ENCODE results near the gene PLCB3.
A peak's percentile ranks its signal among the peaks of the same experiment; 100 is the strongest.

Gene PLCB3

DNA sequence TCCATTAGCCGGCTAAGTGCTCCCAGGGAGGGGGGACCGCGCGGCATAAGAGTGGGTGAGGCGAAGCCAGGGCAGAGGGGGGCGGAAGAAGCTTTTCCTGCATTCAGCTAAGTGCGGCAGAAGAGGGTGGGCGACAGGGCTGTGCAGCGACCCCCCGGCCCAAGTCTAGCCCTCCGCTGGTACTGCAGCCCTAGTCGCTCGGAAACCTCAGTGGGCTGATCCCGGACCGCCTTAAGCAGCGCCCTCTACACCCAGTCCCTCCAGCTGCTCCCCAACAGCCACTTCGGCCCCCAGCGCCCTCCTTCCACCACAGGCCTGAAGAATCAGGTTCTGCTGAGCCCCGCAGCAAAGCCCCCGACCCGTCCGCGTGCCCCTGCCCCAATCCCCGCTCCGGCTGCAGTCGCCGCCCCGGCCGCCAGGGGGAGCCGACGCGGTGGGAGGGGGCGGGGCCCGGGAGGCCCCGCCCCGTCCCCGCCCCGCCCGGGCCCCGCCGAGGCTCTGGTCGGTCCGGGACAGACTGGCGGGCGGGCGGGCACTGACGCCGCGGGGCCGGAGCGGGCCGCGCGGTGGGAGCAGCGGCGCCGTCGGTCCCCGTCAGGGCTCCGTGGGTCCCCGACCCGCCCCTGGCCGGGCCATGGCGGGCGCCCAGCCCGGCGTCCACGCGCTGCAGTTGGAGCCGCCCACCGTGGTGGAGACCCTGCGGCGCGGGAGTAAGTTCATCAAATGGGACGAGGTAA lies at the start of gene PLCB3:
Gene PLCB3 (plus strand): TSS at position 515 of the 737 bp plus-strand sequence. CDS start 120 bp downstream, at position 635.
- DNase-seq = no peak

DNA sequence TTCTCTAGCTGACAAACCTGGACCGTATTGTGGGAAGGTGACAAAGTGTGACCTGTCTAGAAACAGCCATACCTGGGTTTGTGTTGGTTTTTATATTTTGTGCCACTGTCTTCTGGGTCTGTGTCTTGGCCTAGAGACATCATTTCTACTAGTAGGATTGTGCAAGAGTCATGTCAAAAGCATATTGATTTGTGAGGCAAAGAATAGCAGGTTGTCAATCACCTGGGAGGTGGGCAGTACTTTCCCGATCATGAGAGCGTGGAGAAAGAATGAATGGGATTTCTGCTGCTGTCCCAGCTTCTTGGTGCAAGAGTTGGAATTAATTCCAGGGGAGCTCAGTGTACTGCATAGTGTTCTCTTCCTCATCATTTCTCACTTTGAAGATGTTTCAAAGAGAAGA lies 49.8 kb upstream of the PLCB3 start:
- DNase-seq = no peak

DNA sequence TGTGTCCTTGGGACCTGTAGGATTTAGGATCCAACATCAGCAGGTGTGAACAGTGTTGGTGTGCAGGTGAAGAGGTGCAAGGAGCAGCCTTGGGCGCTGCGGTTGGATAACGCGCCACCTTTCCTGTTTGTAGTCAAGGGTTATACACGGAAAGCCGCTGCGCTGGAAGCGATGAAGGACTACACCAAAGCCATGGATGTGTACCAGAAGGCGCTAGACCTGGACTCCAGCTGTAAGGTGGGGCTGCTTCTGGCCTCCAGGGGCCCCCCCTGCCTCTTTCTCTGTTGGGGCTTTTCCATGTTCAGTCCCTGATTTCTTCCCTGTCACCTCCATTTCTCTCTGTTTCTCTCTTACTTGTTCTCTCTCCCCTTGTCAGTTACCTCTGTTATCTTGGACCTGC lies 48.3 kb upstream of the PLCB3 start:
- no peak for DNase-seq

DNA sequence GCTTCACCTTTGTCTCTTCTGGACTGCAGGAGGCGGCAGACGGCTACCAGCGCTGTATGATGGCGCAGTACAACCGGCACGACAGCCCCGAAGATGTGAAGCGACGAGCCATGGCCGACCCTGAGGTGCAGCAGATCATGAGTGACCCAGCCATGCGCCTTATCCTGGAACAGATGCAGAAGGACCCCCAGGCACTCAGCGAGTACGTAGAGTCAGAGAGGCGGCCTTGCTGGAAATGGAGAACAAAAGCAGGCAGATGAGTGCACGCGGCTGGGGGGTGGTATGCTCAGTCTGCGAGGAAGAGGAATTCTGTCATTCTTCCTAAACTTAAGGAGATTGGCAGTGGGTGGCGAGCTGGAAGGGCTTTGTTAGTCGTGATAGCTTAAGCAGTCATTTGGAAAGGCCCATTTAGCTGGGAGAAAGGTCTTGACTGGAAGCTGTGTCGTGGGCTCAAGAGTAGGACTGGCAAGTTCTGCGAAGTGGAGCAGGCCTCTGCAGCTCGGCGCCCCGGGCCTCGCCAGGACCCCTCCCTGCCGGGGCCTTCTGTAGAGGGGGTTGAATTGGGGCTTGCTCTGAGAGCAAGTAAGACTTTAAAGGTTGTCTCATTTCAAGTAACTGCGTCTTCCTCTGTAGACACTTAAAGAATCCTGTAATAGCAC lies 47.8 kb upstream of the PLCB3 start:
- no peak for DNase-seq

DNA sequence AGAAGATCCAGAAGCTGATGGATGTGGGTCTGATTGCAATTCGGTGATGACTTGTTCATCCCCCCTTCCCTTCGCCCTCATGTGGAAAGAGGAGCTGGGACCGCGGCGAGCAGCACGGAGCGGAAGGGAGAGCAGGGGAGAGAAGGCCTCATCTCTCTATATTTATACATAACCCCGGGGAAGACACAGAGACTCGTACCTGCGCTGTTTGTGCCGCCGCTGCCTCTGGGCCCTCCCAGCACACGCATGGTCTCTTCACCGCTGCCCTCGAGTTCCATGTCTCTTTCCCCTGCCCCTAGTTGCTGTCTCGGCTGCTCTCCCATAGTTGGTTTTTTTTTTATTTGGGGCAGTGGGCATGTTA lies 47.3 kb upstream of the PLCB3 start:
- DNase-seq = no peak

DNA sequence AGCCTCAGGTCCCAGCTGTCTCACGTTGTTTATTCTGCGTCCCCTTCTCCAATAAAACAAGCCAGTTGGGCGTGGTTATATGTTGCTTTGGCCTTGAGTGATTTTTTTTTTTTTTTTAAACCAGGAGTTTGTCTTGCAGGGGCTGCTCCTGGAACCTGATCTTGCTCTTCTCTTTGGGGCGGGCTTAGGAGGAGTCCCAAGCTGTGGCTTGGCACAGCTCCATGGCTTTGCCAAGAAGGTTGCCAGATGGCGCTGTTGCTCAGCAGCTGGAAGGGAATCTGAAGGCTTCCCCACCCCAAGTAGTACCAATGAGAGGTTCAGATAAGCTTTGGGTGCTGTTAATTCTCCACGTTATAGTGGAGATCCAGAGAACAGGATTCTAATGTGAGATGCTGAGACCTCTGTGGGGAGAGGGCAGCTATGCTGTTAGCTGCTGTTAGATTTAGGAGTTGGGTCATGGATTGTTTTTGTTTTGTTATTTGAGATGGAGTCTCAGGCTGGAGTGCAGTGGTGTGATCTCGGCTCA lies 46.8 kb upstream of the PLCB3 start:
- peak; percentile 81 for DNase-seq

DNA sequence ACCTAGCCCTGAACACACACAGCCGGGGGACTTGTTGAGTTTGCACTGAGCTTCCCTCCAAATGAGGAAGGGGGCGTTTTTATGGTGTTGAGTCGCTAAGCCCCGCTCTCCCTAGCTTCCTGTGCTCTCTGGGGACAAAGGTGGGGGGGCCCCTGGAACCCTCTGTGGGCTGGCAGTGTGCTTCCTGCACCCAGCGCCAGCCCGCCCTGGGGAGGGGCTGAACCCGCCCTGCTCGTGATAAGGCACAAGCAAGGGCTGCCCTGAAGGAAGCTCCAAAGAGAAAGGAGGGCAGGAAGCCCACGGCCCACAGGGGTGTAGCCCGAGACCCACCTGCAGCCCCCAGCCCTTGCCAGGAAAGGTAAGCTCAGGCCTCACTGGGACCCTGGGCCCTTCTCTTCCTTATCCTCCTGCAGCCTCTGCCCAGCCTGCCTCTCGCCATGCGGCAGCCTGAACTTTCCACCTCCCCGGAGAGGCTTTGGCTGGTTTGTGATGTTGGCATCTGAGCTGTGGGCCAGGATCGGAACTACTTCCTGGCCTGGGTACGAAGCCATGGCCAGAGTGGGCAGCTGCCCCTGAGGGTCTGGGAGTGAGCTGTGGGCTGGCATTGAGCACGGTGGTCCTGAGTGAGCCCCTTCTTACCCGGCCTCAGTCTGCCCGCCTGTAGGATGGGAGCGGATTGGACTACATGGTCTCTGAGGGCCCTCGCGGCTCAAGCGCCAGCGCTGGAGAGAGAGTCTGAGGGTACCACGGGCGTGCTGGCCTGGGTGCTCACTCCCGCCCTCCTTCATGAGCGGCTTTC lies 44.7 kb upstream of the PLCB3 start, which contains the start of gene FERMT3:
Gene FERMT3 (plus strand): TSS at position 265 of the 799 bp plus-strand sequence. CDS start 644 bp downstream, outside the sequence.
- DNase-seq = no peak

DNA sequence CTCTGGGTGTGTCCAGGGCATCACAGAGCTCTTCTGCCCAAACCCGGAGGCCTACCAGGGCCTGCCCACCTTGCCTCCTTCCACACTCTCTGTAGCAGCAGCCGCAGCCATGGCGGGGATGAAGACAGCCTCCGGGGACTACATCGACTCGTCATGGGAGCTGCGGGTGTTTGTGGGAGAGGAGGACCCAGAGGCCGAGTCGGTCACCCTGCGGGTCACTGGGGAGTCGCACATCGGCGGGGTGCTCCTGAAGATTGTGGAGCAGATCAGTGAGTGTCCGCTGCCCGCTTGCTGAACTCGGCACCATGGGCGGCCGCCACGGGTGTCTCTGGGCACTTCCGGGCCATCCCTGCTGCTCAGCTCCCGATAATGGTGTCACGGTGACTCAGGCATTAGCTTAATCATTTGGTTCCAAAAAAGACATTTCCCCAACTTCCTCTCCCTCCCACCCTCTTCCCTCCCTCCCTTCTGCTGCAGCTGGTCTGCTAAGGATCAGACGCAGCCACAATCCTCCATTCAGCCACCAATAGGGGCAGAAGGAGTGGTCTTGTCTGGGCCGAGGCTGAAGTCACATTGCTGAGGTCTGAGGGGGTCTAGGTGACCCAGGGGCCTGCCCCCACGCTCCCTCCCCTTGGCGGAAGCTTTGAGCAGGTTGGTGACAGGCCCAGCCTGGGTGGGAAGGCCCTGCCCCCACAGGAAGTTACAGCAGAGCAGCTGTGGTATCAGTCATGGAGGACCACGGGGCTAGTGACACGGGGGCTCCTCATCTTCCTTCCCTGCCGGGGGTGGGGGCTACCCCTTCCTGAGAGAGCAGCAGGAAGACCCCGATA lies 43.9 kb upstream of the PLCB3 start:
- no peak for DNase-seq

DNA sequence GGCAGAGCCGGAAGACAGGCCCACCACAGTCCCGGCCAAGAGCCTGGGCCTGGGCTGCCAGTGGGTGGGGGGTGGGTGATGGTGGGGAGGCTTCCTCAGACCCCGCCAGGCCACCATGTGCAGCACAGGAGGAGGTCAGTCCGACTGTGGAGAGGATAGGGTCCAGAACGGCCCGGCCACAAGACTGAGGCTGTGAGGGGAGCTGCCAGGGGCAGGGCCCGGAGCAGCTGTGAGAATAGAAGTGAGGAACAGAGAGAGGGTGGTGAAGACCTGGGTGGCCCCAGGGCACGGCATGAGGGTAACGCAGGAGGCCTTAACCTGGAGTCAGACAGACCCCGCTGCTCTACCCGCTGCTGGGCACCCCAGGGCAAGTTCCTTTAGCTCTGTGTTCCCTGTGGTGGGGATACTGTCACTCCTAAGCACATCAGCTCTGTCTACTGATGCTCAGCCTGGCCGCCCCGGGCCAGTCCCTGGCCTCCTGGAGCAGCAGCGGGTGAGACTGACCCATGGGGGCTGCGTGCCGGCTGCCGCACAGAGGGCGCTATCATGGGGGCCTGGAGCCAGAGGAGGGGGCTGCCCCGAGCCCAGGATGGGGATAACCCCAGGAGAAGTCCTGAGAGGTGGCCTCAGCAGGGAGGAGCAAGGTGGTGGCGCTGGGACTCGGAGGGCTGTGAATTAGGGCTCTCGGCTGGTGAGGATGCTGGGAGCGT lies 43.1 kb upstream of the PLCB3 start:
- no peak for DNase-seq

DNA sequence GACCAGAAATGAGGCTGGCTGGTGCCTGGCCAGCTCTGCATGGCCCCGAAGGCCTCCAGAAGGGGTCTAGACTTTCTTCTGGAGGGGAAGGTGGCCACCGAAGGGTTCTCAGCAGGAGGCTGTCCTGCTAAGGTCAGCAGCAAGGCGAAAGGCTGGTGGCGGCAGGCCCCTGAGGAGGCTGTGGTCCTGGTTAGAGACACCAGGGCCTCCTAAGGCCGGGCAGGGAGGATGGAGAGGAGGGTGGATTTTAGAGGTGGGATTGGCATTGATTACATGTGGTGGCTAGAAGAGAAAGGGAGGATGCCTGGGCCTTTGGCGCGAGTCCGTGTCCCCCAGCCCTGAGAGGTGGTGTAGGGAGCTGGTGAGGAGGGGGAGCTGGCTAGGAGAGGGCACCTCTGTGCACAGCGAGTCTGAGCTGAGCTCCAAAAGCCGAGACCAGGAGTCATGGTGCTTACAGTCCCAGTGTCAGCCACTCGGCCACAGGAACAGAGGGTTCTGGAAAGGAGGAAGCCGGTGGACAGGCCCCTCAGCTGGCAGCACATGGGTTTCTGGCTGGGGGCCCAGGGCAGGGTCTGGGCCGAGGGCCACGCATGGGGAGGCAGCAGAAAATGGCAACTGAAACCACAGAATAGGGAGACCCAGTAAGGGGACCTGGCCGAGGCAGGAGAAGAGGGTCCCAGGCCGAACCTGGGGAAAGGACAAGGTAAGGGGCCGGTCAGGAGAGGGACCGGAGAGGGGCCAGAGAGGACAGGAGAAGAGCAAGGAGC lies 42.4 kb upstream of the PLCB3 start:
- DNase-seq = no peak

DNA sequence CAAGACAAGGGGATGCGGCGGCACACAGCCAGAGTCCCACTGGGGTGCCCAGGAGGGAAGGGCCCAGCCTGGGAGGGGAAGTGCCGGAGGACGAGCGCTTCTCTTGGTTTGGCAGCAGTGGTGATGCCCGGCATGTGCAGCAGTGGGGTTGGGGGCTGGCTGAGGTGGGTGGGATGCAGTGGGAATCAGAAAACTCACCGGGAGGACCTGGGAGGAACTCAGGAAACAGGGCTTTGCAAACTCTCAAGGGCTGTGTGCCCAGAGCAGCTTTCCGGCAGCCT lies 41.8 kb upstream of the PLCB3 start:
- no peak for DNase-seq

DNA sequence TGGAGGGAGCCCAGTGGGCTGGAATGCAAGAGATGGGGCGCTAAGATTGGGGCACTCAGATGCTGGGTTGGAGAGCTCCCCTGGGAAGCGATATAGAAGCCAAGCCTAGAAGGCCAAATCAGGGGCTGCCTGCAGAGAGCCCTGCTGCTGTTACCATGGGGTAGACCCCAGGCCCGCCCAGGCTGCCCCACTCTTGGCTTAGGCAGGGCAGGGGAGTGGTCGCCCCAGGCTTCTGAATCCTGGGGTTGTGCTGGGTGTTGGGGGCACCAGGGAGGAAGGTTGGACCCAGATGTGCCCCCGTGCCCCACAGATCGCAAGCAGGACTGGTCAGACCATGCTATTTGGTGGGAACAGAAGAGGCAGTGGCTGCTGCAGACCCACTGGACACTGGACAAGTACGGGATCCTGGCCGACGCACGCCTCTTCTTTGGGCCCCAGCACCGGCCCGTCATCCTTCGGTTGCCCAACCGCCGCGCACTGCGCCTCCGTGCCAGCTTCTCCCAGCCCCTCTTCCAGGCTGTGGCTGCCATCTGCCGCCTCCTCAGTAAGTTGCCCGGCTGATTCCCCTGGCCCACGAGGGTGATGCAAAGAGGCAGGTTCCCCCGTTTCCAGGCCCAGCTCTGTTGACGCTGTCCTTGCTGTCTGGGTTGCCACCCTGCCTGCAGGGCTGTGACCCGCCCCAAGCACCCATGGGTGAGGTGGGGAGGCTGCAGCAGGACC lies 40.9 kb upstream of the PLCB3 start:
- no peak for DNase-seq

DNA sequence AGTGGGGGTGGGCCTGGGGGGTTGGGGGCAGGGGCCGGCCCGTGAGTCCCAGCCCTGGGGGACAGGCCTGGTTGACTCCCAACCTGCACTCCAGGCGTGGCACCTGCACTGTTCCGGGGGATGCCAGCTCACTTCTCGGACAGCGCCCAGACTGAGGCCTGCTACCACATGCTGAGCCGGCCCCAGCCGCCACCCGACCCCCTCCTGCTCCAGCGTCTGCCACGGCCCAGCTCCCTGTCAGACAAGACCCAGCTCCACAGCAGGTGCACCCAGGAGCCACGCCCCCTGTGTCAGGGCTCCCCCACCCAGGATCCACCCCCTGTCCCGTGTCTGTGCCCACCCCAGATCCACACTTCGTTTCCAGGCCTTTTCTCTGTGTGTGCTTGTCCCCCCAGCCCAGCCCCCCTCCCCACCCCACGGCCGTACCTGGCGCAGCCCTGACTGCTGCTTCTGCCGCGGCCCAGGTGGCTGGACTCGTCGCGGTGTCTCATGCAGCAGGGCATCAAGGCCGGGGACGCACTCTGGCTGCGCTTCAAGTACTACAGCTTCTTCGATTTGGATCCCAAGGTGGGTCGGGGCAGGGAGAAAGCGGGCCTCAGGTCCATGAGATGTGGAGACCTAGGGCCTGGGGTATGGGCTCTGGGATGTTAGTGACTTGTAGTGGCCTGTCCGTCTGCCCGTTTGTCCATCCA lies 40.0 kb upstream of the PLCB3 start:
- no peak for DNase-seq

DNA sequence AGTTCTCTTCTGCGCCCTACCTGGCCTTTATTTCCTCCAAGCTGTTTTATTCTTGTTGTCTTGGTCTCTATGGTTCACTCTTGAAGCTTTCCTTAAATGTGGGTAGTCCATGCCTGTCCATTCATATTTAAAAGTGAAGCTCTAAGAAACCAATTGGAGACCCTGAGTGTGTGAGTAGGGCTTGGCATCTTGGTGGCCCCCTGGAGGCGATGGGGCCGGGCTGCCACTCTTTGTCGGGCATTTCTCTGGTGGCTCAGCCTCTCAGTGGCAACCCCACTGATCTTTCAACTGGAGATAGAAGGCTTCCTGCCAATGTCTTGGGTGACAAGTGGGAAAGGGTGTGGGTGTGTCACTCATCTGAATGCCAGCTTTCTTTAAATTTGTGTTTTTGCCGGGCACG lies 34.5 kb upstream of the PLCB3 start:
- DNase-seq = no peak

DNA sequence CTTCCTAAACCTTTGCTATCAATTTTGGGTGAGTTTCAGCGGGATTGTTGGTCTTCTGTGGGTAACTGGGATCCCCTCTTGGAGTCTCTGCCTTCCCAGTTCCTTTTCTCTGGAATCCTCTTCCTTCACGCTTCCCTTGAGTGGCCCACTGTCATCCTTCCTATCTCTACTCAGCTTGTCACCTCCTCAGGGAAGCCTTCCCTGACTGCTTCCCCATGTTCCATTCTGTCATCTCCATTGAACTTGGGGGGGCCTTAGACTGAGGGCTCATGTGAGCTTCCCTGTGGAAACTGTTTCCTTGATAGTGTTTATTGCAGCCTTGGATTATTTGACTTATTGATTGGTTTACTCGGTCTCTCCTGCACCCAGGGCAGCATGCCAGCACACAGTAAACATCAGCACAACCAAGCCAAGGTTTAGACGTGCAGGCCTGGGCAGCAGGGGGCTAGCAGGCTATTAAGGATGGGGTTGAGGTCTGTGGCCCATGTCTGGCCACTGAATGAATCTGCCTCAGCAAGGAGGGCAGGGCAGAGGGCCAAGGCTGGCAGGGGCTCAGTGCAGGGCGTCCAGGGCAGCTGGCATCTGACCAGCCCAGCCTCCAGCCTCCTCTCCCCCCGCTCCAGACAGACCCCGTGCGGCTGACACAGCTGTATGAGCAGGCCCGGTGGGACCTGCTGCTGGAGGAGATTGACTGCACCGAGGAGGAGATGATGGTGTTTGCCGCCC lies 32.5 kb upstream of the PLCB3 start:
- peak; percentile 77 for DNase-seq

DNA sequence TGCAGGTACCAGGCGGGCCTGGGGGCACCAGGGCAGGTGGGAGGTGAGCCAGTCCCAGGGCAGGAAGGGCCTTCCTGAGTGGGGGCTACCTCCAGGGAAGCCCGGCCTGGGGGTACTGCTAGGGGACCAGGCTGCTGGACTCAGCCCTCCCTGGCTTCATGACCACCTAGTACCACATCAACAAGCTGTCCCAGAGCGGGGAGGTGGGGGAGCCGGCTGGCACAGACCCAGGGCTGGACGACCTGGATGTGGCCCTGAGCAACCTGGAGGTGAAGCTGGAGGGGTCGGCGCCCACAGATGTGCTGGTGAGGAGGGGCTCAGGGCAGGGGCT lies 32.0 kb upstream of the PLCB3 start:
- DNase-seq = no peak

DNA sequence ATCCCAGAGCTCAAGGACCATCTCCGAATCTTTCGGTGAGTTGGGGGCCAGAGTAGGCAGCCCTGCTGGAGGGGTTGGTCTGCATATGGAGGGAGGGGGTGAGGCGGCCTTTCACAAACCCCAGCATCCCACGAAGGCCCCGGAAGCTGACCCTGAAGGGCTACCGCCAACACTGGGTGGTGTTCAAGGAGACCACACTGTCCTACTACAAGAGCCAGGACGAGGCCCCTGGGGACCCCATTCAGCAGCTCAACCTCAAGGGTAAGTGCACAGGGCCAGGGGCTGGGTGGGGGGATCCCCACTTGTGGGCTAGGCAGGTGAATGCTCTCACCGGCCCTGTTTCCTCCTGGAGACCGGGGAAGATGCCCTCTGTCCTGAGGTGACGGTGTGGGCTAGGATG lies 31.6 kb upstream of the PLCB3 start:
- no peak for DNase-seq

DNA sequence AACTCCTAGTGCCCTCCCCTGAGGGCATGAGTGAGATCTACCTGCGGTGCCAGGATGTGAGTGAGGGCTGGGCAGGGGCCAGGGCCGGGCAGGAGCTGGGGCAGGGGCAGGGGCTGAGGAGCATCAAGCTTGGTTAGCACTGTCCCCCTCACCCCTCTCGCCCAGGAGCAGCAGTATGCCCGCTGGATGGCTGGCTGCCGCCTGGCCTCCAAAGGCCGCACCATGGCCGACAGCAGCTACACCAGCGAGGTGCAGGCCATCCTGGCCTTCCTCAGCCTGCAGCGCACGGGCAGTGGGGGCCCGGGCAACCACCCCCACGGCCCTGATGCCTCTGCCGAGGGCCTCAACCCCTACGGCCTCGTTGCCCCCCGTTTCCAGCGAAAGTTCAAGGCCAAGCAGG lies 31.1 kb upstream of the PLCB3 start:
- DNase-seq = no peak

DNA sequence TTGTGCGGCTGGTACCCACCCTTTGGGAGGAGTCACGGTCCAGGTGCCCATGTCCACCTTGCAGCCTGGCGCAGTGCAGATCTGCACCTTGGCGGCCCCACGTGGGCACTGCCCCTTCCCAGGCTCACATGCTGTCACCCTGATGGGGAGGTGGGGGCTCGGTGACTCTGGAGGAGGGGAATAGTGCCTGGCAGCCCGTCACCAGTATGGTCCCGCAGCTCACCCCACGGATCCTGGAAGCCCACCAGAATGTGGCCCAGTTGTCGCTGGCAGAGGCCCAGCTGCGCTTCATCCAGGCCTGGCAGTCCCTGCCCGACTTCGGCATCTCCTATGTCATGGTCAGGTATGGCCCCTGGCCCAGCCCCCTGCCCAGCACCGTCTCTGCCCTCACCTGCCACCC lies 30.5 kb upstream of the PLCB3 start:
- DNase-seq = no peak

DNA sequence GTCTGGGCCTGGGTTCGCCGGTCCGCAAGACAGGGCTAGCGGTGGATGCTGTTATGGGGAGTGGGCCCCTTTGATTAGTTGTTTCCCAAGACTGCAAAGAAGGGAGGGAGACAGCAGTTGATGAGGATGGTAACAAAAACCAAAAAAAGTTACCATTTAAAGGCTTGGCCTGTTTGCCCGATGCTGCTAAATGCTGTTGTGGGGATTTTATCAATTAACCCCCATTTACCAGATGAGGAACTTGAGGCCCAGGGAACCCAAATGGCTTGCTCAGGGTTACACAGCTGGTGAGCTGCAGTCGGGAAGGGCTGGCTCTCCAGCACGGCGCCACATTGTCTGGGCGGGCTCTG lies 28.7 kb upstream of the PLCB3 start:
- peak; percentile 33 for DNase-seq

All from NCI-H1092 (cell line).